Measurements from ENCODE around the gene LCN9.

DNA sequence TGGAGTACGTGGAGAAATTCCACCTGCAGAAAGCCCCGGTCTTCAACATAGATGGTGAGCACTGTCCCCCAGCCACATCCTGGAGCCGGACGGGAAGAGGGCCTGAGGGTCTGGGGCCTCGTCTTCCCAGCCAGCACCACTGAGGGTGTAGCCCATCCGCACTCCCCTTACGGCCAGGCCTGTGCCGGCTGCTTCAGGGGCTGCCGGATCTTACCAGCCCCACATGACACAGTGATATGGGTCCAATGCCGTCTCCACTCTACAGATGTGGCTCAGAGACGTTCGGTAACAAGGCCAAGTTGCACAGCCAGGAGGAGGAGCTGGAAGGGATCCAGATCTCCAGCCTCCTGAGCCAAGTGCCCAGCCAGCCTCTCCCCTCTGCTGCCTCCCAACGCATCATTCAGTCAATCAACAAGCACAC lies 45.1 kb upstream of the LCN9 start:
- TF ChIP-seq, protein P1, sequence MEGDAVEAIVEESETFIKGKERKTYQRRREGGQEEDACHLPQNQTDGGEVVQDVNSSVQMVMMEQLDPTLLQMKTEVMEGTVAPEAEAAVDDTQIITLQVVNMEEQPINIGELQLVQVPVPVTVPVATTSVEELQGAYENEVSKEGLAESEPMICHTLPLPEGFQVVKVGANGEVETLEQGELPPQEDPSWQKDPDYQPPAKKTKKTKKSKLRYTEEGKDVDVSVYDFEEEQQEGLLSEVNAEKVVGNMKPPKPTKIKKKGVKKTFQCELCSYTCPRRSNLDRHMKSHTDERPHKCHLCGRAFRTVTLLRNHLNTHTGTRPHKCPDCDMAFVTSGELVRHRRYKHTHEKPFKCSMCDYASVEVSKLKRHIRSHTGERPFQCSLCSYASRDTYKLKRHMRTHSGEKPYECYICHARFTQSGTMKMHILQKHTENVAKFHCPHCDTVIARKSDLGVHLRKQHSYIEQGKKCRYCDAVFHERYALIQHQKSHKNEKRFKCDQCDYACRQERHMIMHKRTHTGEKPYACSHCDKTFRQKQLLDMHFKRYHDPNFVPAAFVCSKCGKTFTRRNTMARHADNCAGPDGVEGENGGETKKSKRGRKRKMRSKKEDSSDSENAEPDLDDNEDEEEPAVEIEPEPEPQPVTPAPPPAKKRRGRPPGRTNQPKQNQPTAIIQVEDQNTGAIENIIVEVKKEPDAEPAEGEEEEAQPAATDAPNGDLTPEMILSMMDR (IDR thresholded peaks at IDR 0.05), result no peak
- TF ChIP-seq, protein P2, sequence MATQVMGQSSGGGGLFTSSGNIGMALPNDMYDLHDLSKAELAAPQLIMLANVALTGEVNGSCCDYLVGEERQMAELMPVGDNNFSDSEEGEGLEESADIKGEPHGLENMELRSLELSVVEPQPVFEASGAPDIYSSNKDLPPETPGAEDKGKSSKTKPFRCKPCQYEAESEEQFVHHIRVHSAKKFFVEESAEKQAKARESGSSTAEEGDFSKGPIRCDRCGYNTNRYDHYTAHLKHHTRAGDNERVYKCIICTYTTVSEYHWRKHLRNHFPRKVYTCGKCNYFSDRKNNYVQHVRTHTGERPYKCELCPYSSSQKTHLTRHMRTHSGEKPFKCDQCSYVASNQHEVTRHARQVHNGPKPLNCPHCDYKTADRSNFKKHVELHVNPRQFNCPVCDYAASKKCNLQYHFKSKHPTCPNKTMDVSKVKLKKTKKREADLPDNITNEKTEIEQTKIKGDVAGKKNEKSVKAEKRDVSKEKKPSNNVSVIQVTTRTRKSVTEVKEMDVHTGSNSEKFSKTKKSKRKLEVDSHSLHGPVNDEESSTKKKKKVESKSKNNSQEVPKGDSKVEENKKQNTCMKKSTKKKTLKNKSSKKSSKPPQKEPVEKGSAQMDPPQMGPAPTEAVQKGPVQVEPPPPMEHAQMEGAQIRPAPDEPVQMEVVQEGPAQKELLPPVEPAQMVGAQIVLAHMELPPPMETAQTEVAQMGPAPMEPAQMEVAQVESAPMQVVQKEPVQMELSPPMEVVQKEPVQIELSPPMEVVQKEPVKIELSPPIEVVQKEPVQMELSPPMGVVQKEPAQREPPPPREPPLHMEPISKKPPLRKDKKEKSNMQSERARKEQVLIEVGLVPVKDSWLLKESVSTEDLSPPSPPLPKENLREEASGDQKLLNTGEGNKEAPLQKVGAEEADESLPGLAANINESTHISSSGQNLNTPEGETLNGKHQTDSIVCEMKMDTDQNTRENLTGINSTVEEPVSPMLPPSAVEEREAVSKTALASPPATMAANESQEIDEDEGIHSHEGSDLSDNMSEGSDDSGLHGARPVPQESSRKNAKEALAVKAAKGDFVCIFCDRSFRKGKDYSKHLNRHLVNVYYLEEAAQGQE (IDR thresholded peaks at IDR 0.05; ENCODE audit: insufficient read depth in 1 of 2, low read depth in 2 of 2, low read length in 1 of 2), result no peak

Data from Panc1 (cell line).